Measurements from ENCODE around the gene MAP3K20. TPM values are rescaled to one million over a fixed set of nuclear protein-coding genes. Genes with fewer than 3 reads are reported as not detected.
"Not testable (repeated sequence)": the region's sequence is repeated elsewhere in the genome, so short reads cannot be mapped to it uniquely, and the experiment has no call there.

Gene MAP3K20
- total RNA-seq: 10 to 100 TPM; 11.4 to 16.1 TPM

GRCh38 chr2:173075781-173076580 lies at the start of gene MAP3K20:
MAP3K20 (plus strand) TSS chr2:173075846; CDS start chr2:173091032, 15,186 bp downstream.
- H3K4me1 Mint-ChIP-seq: peaks cover 20% of the 10 kb centered on the region
- ATAC-seq (peak; percentile 81), DNase-seq (peak; percentile 64)
- CTCF ChIA-PET: no interaction called here
- H3K4me3 Mint-ChIP-seq: peak within 1 kb of the TSS; percentile 84
- peaks cover 44% of the 10 kb centered on the region for H3K27me3 Mint-ChIP-seq
- H3K36me3 Mint-ChIP-seq: no peaks in the 10 kb centered on the region
- H3K27ac Mint-ChIP-seq: peak within 1 kb of the TSS; percentile 74
- no peaks in the 10 kb centered on the region for H3K9me3 Mint-ChIP-seq (ENCODE audit: low read depth)

GRCh38 chr2:173026479-173026878 lies 49.2 kb upstream of the MAP3K20 start:
- H3K27ac Mint-ChIP-seq: no peak overlapping the region
- no peaks in the 10 kb centered on the region for H3K4me1 Mint-ChIP-seq
- H3K27me3 Mint-ChIP-seq: peaks cover 38% of the 10 kb centered on the region
- no peaks in the 10 kb centered on the region for H3K9me3 Mint-ChIP-seq (ENCODE audit: low read depth)
- H3K36me3 Mint-ChIP-seq: no peaks in the 10 kb centered on the region
- no peak overlapping the region for H3K4me3 Mint-ChIP-seq
- DNase-seq (no peak), ATAC-seq (no peak)
- CTCF ChIA-PET: interaction anchor here (0.8 to 6.4 kb wide), 13 partner anchors 9 to 422 kb away, joined by 3 to 126 read pairs (median 4); no protein-coding TSS in a partner anchor

- peaks cover 45% of the 10 kb centered on the region for H3K27me3 Mint-ChIP-seq
- peak; percentile 68 for ATAC-seq
These were observed 48.2 kb upstream of the MAP3K20 start for GRCh38 chr2:173027181-173028128.

DNA sequence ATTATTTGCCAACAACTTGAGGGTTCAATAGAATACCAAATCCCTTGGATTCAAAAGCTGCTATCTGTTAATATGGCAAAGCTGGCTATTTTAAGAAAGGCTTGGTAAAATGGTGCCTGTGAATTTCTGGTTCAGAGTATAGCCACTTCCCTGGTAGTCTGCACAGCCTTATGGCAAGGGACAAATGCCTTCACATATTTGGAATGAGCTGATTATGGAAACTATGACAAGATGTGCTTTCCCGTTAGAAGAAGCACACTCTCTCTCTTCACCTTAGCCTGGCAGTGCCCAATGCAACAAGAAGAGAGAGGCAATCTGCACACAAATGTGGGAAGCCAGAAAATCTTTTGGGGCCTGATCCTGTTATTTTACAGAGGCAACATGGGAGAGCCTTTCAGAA lies 47.5 kb upstream of the MAP3K20 start:
- H3K4me1 Mint-ChIP-seq: no peaks in the 10 kb centered on the region

More at GRCh38 chr2:173027181-173028128, 48.2 kb upstream of the MAP3K20 start:
- Mint-ChIP-seq H3K4me3 (no peak overlapping the region), H3K36me3 (no peaks in the 10 kb centered on the region), H3K27ac (no peak overlapping the region), H3K4me1 (no peaks in the 10 kb centered on the region), H3K9me3 (ENCODE audit: low read depth) (no peaks in the 10 kb centered on the region)
- CTCF ChIA-PET: interaction anchor here (0.6 to 6.4 kb wide), 22 partner anchors 10 to 1302 kb away, joined by 3 to 126 read pairs (median 4); no protein-coding TSS in a partner anchor
- peak; percentile 82 for DNase-seq

GRCh38 chr2:173028671-173029070 lies 47.0 kb upstream of the MAP3K20 start:
- Mint-ChIP-seq H3K4me1 (no peaks in the 10 kb centered on the region), H3K4me3 (no peak overlapping the region), H3K36me3 (no peaks in the 10 kb centered on the region), H3K27me3 (peaks cover 54% of the 10 kb centered on the region), H3K27ac (no peak overlapping the region), H3K9me3 (ENCODE audit: low read depth) (no peaks in the 10 kb centered on the region)
- DNase-seq (no peak), ATAC-seq (no peak)
- CTCF ChIA-PET: interaction anchor here (1.1 to 6.4 kb wide), 5 partner anchors 182 to 1301 kb away, joined by 3 to 126 read pairs (median 12); no protein-coding TSS in a partner anchor

More for the DNA sequence above, 47.5 kb upstream of the MAP3K20 start:
- Mint-ChIP-seq H3K4me3 (no peak overlapping the region), H3K36me3 (no peaks in the 10 kb centered on the region), H3K9me3 (ENCODE audit: low read depth) (no peaks in the 10 kb centered on the region), H3K27ac (no peak overlapping the region), H3K27me3 (peaks cover 51% of the 10 kb centered on the region)
- ATAC-seq: no peak
- CTCF ChIA-PET: interaction anchor here (0.6 to 6.4 kb wide), 14 partner anchors 11 to 1302 kb away, joined by 3 to 126 read pairs (median 4); no protein-coding TSS in a partner anchor
- DNase-seq: no peak

DNA sequence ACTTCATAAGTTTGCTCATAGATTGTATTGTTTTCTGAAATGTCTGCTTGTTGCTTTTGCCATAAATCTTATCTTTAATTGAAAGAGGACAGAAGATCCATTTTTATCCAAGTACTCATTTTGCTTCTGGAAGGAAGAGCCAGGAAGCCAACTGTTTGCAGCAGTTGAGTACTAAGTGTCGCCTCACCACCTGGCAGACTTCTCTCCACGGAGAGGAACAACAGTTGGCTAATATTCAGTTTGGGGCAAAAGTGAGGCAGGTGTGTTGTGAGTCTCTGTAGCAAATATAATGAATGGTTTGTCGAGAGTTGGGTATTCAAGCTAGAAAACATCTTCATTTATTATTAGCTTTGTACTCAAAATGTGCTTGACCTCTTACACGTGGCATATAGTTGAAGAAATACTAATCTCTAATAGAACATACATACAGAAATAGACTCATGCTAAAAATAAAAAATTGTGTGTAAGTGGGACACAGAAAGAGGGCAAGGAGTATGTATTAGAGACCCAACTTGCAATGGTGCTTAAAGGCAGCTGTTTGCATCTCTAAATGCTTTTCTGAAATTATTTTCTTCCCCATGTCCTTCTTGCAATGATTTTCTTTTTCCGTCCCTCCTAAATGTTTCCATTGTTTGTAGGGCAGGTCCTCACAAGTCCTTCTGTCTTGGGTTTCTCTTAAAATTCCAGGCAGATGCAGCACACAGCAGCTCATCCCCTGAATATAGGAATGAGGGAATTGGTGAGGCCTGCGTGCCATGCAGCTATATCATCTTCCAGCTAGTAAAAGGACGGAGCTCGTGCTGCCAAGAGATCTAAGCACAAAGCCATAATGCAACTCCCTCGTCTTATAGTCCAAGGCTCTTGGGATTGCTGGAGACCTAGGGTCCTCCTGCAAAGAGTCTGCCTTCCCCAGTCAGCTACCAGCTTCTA lies 44.8 kb upstream of the MAP3K20 start:
- peaks cover 56% of the 10 kb centered on the region for H3K27me3 Mint-ChIP-seq
- no peaks in the 10 kb centered on the region for H3K36me3 Mint-ChIP-seq
- no peaks in the 10 kb centered on the region for H3K9me3 Mint-ChIP-seq (ENCODE audit: low read depth)
- no peak for ATAC-seq
- CTCF ChIA-PET: interaction anchor here (1.4 to 6.4 kb wide), 3 partner anchors 28 to 418 kb away, joined by 4 to 126 read pairs (median 6); no protein-coding TSS in a partner anchor
- no peaks in the 10 kb centered on the region for H3K4me1 Mint-ChIP-seq
- no peak overlapping the region for H3K27ac Mint-ChIP-seq
- DNase-seq: no peak
- H3K4me3 Mint-ChIP-seq: no peak overlapping the region

DNA sequence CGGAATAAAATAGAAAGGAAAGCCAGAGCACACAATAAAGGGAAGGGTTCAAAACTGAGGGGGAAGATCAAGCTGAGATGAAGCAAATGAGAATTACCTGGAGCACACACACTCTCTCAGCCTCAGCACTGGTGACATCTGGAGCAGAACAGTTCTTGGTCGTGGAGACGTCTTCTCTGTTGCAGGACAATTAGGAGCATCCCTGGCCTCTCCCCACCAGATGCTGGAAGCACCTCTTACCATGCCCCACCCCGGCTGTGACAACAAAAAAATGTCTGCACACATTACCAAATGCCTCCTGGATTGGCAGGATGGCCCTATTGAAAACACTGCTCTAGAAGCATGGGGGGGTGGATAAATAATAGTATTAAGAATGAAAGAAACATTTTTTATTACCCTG lies 43.6 kb upstream of the MAP3K20 start:
- DNase-seq (no peak), ATAC-seq (no peak)
- H3K4me1 Mint-ChIP-seq: no peaks in the 10 kb centered on the region
- CTCF ChIA-PET: interaction anchor here (1.0 to 1.4 kb wide), 2 partner anchors 178 to 417 kb away, joined by 3 to 6 read pairs; no protein-coding TSS in a partner anchor
- no peak overlapping the region for H3K27ac Mint-ChIP-seq
- no peaks in the 10 kb centered on the region for H3K36me3 Mint-ChIP-seq
- no peaks in the 10 kb centered on the region for H3K9me3 Mint-ChIP-seq (ENCODE audit: low read depth)
- peaks cover 56% of the 10 kb centered on the region for H3K27me3 Mint-ChIP-seq
- H3K4me3 Mint-ChIP-seq: no peak overlapping the region

GRCh38 chr2:173033084-173033483 lies 42.6 kb upstream of the MAP3K20 start:
- CTCF ChIA-PET: no interaction called here
- H3K27ac Mint-ChIP-seq: no peak overlapping the region
- H3K36me3 Mint-ChIP-seq: no peaks in the 10 kb centered on the region
- no peaks in the 10 kb centered on the region for H3K4me1 Mint-ChIP-seq
- DNase-seq: no peak
- no peak overlapping the region for H3K4me3 Mint-ChIP-seq
- peaks cover 58% of the 10 kb centered on the region for H3K27me3 Mint-ChIP-seq
- ATAC-seq: no peak
- H3K9me3 Mint-ChIP-seq (ENCODE audit: low read depth): no peaks in the 10 kb centered on the region

DNA sequence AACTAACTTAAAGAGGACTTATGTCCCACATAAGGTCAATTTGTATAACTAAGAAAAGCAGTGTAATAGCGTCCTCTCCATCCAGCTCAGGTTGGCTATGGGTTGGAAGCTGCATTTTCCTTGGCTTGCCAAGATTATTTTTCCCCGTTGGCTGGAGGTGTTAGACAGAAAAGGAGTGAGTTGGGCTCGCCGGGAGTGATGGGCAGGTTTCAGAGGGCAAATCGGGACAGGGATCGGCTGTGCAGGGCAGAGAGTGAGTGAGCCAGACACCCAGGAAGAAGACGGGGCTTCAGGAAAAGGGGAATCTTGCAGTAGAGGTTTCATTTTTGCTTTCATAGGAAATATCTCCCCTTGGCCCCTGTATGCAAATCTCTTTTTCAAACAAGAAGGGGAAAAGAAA lies 41.5 kb upstream of the MAP3K20 start:
- CTCF ChIA-PET: no interaction called here
- ATAC-seq: no peak
- no peak overlapping the region for H3K27ac Mint-ChIP-seq
- DNase-seq: no peak
- no peak overlapping the region for H3K4me3 Mint-ChIP-seq
- H3K4me1 Mint-ChIP-seq: no peaks in the 10 kb centered on the region
- H3K36me3 Mint-ChIP-seq: no peaks in the 10 kb centered on the region
- H3K27me3 Mint-ChIP-seq: peaks cover 54% of the 10 kb centered on the region
- no peaks in the 10 kb centered on the region for H3K9me3 Mint-ChIP-seq (ENCODE audit: low read depth)

DNA sequence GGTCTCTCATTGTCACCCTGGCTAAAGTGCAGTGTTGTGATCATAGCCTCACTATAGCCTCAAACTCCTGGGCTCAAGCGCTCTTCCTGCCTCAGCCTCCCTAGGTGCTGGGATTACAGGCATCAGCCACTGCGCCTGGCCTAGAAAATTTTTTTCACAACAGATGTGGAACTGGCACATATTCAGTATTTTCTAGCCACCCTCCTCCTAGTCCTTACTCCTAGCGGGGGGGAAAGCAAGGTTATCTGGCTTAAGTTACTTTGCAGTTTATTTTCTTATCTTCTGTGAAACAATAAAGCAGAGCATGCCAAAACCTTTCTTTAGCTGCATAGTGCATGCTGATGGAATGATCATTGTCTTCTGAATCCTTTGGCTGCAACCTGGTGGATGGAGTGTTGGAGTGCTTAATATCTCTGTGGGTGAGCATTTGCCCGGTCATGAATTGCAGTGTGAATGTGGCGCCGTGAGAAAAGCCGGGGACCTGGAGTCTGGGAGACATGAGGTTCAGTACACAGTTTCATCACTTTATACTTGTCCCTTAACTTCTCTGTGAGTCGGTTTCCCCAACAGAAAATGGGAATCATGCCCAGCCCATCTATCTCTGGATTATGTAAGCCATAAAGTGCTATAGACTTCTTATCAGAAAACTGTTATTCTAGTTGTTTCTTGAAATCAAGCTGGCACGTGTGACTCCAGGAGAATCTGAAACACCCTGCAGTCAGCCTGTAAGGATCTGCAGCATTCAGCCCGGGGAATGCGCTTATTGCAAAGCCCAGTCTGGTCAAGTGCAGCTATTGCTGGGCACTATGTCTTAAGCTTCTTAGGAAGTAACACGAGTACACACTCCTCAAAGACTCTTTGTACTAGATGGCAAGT lies 38.2 kb upstream of the MAP3K20 start:
- ATAC-seq (no peak), DNase-seq (no peak)
- Mint-ChIP-seq H3K27me3 (peaks cover 34% of the 10 kb centered on the region), H3K4me3 (no peak overlapping the region), H3K4me1 (no peaks in the 10 kb centered on the region), H3K36me3 (no peaks in the 10 kb centered on the region), H3K27ac (no peak overlapping the region), H3K9me3 (ENCODE audit: low read depth) (no peaks in the 10 kb centered on the region)
- CTCF ChIA-PET: no interaction called here

DNA sequence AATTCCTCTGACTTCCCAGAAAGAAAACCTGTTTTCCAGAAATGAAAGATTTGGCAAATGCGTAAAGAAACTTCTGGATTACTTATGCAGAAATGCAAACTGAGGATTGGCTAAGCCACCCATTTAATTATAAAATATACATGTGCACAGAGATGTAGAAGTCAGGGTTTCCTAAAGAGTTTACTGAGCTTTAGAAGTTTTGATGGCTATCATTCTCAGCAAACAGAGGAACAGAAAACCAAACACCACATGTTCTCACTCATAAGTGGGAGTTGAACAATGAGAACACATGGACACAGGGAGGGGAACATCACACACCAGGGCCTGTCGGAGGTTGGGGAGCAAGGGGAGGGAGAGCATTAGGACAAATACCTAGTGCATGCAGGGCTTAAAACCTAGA lies 37.4 kb upstream of the MAP3K20 start:
- H3K4me1 Mint-ChIP-seq; H3K27ac Mint-ChIP-seq; CTCF ChIA-PET; DNase-seq; H3K4me3 Mint-ChIP-seq; H3K36me3 Mint-ChIP-seq; ATAC-seq; H3K9me3 Mint-ChIP-seq (ENCODE audit: low read depth): not testable (repeated sequence)
- peaks cover 27% of the 10 kb centered on the region for H3K27me3 Mint-ChIP-seq

DNA sequence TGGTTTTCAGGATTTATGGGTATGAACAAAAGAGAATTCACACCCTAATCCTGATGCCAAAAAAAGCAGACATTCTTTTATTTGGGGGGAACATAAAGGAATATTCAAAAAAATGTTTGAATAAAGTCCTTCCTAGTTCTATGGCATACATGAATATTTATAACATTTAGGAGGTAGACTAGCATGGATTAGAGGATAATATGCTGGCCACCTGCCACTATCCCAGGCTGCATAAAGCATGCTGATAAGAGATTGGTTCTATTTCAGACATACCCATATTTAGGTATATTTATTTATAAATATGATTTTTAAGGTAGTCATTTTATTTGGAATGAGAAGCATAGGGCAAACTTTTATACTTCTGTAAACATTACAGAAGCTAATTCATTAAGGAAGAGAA lies 34.9 kb upstream of the MAP3K20 start:
- Mint-ChIP-seq H3K27me3 (peaks cover 24% of the 10 kb centered on the region), H3K36me3 (no peaks in the 10 kb centered on the region), H3K27ac (no peak overlapping the region), H3K9me3 (ENCODE audit: low read depth) (no peaks in the 10 kb centered on the region), H3K4me1 (no peaks in the 10 kb centered on the region), H3K4me3 (no peak overlapping the region)
- no peak for ATAC-seq
- CTCF ChIA-PET: no interaction called here
- DNase-seq: no peak
